GM10248 (cell line): Measurements from ENCODE around the gene PITPNC1.

Experiments
- CTCF ChIA-PET: fragments of 300-600 bp; sonication (Branson Sonifier 250); formaldehyde crosslinking; extraction: SDS; loops from one replicate; lab custom pipeline; 2021; ENCODE audit warnings: antibody characterized with exemption; lab: Yijun Ruan, JAX
- POLR2A ChIA-PET: fragments of 350-650 bp; sonication (Branson Sonifier 250); formaldehyde crosslinking; extraction: SDS; loops from one replicate; lab custom pipeline; 2020; ENCODE audit warnings: antibody characterized with exemption; lab: Yijun Ruan, JAX
- DNase-seq: peaks from one replicate; pipeline ENCODE4 v3.0.0; 2012; ENCODE audit errors: extremely low spot score
- TF ChIP-seq, protein P1 (sequence below): IDR thresholded peaks from 2 replicates; pipeline ENCODE4 v1.5.1; 2012; ENCODE audit warnings: mild to moderate bottlenecking, low read depth; ENCODE audit errors: extremely low read depth, missing control alignments, control extremely low read depth

PITPNC1 gene

DNA sequence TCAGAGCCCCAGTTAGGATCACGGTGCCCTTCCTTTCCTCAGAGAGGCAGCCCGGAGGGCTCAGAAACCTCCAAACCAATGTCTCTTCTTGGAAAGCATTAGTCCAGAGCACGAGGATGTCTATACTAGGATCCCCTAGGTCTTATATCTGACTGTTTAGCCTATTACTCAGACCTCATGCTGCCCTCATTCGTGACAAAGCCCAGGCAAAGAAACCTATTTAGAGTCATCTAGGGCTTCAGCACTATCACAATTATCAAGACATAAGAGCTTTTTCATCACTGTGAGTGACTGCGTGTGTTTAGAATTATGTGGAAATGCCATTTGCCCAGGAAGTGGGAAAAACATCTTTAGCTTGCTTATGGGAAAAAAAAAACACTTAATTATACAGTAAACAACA is 180.8 kb downstream of the PITPNC1 start:
- DNase-seq: no peak
- TF ChIP-seq, protein P1, sequence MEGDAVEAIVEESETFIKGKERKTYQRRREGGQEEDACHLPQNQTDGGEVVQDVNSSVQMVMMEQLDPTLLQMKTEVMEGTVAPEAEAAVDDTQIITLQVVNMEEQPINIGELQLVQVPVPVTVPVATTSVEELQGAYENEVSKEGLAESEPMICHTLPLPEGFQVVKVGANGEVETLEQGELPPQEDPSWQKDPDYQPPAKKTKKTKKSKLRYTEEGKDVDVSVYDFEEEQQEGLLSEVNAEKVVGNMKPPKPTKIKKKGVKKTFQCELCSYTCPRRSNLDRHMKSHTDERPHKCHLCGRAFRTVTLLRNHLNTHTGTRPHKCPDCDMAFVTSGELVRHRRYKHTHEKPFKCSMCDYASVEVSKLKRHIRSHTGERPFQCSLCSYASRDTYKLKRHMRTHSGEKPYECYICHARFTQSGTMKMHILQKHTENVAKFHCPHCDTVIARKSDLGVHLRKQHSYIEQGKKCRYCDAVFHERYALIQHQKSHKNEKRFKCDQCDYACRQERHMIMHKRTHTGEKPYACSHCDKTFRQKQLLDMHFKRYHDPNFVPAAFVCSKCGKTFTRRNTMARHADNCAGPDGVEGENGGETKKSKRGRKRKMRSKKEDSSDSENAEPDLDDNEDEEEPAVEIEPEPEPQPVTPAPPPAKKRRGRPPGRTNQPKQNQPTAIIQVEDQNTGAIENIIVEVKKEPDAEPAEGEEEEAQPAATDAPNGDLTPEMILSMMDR: no peak
- CTCF ChIA-PET: interaction anchor here (1.2 to 4.8 kb wide), 6 partner anchors 8 to 183 kb away, joined by 5 to 33 read pairs (median 14); no protein-coding TSS in a partner anchor
- POLR2A ChIA-PET: no interaction called here

GRCh38 chr17:67558740-67559380 is 181.8 kb downstream of the PITPNC1 start:
- no peak for DNase-seq
- ChIA-PET POLR2A (interaction anchor here (1.2 kb wide), 1 partner anchor 10 kb away, joined by 3 read pairs; no protein-coding TSS in a partner anchor), CTCF (interaction anchor here (1.2 to 4.8 kb wide), 9 partner anchors 9 to 184 kb away, joined by 3 to 33 read pairs (median 9); no protein-coding TSS in a partner anchor)
- TF ChIP-seq, protein P1: no peak

GRCh38 chr17:67559381-67559966 is 182.4 kb downstream of the PITPNC1 start:
- ChIA-PET POLR2A (interaction anchor here (1.2 kb wide), 1 partner anchor 9 kb away, joined by 3 read pairs; no protein-coding TSS in a partner anchor), CTCF (interaction anchor here (1.0 to 4.8 kb wide), 12 partner anchors 8 to 184 kb away, joined by 3 to 33 read pairs (median 7); no protein-coding TSS in a partner anchor)
- DNase-seq: no peak
- TF ChIP-seq, protein P1: peak; percentile 47

GRCh38 chr17:67562005-67562404 is 184.9 kb downstream of the PITPNC1 start:
- ChIA-PET CTCF (interaction anchor here (1.5 to 2.2 kb wide), 3 partner anchors 9 to 187 kb away, joined by 3 to 6 read pairs (median 6); no protein-coding TSS in a partner anchor), POLR2A (no interaction called here)
- TF ChIP-seq, protein P1: no peak
- DNase-seq: no peak

- CTCF ChIA-PET: interaction anchor here (0.9 to 2.2 kb wide), 4 partner anchors 10 to 41 kb away, joined by 3 to 6 read pairs (median 4); no protein-coding TSS in a partner anchor
- POLR2A ChIA-PET: no interaction called here
- TF ChIP-seq, protein P1: no peak
- no peak for DNase-seq
Observed at GRCh38 chr17:67563692-67564228, 186.7 kb downstream of the PITPNC1 start.

- ChIA-PET CTCF (no interaction called here), POLR2A (no interaction called here)
- no peak for DNase-seq
Observed at GRCh38 chr17:67565068-67565467, 188.0 kb downstream of the PITPNC1 start.

More at GRCh38 chr17:67565068-67565467, 188.0 kb downstream of the PITPNC1 start:
- TF ChIP-seq, protein P1: no peak
